GM12801 (cell line): ENCODE data around the gene LEFTY2.

Experiments
- TF ChIP-seq, protein P1 (sequence below): IDR thresholded peaks from one replicate; pipeline ENCODE4 v1.5.1; 2011; ENCODE audit warnings: control low read depth; ENCODE audit not compliant: insufficient read length; ENCODE audit errors: extremely low read depth

Gene LEFTY2

DNA sequence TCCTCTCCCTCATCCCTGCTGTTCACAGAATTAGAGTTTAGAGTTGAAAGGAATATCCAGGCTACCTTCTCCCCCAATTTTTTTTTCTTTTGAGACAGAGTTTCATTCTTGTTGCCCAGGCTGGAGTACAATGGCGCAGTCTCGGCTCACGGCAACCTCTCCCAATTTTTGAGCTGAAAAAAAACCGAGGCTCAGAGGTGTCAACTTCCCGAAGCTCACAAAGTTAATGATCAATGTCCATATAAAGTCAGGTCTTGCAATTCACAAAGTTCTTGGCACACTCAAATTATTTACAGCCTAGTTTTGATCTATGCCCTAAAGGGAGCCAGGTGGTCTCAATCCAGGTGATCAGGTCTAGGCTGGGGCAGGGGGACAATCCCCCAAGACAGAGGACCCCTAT, 51.3 kb downstream of the LEFTY2 start:
- TF ChIP-seq, protein P1, sequence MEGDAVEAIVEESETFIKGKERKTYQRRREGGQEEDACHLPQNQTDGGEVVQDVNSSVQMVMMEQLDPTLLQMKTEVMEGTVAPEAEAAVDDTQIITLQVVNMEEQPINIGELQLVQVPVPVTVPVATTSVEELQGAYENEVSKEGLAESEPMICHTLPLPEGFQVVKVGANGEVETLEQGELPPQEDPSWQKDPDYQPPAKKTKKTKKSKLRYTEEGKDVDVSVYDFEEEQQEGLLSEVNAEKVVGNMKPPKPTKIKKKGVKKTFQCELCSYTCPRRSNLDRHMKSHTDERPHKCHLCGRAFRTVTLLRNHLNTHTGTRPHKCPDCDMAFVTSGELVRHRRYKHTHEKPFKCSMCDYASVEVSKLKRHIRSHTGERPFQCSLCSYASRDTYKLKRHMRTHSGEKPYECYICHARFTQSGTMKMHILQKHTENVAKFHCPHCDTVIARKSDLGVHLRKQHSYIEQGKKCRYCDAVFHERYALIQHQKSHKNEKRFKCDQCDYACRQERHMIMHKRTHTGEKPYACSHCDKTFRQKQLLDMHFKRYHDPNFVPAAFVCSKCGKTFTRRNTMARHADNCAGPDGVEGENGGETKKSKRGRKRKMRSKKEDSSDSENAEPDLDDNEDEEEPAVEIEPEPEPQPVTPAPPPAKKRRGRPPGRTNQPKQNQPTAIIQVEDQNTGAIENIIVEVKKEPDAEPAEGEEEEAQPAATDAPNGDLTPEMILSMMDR = no peak

DNA sequence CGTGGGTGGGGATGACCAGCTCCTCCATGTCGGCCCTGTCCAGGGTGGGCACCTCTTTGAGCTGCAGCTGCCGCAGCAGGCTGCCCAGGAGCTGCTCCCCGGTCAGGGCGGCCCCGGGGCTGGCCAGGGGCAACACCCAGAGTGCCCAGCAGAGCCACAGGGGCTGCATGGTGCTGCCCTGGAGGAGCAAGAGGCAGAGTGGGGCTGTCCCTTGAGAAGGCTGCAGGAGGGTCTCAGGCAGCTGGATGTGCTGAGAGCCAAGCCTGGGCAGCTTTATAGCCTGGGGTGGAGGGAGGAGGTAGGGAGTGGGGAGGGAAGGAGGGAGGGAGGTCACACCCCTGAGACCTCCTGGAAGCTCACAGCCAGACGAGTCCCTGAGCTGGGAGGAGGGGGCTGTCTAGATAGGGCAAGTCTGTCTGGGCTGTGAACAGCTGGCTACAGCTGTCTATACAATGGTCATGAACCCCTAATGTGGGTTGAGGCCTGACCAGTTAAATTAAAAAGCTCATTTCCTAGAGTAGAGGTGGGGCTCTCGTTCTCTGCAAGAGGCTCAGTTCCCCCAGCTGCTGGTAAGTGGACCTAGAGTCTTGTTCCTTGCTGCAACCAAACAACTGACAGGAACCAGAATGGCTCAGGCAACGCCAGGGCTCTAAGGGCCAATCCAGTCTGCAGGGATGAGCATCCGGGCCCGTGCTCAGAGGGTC, 52.0 kb downstream of the LEFTY2 start, which contains the start of gene LEFTY1:
LEFTY1 (minus strand) TSS at position 249 of the 704 bp plus-strand sequence; CDS start at position 169, 80 bp downstream.
- TF ChIP-seq, protein P1 = no peak

DNA sequence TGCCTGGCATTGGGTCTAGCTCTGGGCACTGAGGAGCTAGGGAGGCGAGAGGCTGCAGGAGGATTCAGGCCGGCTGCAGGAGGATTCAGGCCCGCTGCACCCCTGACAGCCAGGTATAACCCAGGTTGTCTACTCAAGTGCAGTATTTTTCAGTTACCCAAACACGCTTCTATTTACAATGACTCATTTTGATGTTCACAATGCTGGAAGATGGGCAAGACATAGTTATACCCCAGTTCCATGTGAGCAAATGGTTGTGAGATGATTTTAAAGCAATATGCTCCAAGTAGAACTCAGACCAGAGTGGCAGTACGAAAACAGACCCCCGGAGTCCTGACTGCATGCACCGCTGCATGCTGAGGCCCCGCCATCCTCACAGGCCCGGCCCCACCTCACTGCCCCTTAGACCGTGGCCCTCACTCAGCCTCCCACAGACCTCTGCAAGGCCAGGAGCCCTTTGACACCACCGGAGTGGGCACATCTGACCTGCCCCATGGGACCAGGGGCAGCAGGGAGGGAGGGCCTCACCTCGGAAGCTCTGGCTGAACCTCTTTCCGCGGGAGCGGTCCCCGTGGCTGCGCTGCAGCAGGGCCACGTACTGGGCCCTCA, 52.6 kb downstream of the LEFTY2 start:
- TF ChIP-seq, protein P1 = no peak

DNA sequence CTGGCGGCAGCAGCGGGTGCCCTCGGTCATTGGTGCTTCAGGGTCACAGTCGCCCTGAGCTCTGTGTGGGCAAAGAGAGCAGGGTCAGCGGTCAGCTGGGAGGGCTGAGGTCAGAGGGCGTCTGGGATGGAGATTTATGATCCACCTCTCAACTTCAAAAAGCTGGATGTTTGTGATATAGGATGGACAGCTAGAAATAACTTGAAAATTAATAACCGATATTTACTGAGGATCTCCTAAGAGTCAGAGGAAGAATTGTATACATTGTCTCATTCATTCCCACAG, 54.0 kb downstream of the LEFTY2 start:
- TF ChIP-seq, protein P1 = no peak
